ENCODE measurements around the gene APOBEC3C. TPM values are rescaled to one million over a fixed set of nuclear protein-coding genes. Genes with fewer than 3 reads are reported as not detected.

APOBEC3C gene
- total and polyA plus RNA-seq, 3 donors from 2014 or later, result 58.4 to 76.6 (median 61.3) TPM

DNA sequence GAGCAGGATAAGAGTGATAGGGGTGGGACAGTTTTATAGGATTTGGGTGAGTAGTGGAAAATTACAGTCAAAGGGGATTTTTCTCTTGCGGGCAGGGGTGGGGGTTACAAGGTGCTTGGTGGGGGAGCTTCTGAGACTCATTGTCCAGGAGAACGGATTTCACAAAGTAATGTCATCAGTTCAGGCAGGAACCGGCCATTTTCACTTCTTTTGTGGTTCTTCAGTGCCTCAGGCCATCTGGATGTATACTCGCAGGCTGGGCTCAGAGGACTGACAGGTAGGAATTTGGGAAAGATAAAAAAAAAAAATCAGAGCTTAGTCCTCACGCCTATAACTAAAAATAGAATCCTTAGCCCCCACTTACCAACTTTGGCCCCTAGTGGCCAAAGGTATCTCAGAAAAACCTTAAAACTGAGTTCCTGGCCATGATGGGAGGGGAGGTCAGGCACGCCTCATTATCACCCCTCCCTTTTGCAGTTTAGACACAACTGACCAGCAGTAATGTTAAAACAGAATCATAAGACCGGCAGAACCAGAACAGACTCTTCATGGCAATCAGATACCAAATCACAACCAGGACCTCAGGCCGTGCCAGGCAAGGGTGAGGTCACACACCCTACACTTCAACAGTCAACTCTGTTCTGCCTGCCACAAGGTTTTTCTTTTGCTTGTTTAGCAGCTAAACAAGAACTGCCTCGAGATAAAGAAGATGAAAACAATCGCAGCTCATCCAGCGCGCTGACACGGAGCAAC lies 54.2 kb downstream of the APOBEC3C start:
- intact Hi-C loops (cut with DNase I; ENCODE audit: low total_unique reads), result no loop called here
- no peak for DNase-seq
- no peak overlapping the region for H3K4me3 ChIP-seq
- WGBS, 2 donors, result 63 to 70% methylated on average over 12 to 13 of the region's 13 CpGs
- no peaks in the 10 kb centered on the region for H3K36me3 ChIP-seq (ENCODE audit: low read depth, missing control alignments)
- no peak for TF ChIP-seq POLR2A (IDR thresholded peaks at IDR 0.05)
- TF ChIP-seq, protein P1, sequence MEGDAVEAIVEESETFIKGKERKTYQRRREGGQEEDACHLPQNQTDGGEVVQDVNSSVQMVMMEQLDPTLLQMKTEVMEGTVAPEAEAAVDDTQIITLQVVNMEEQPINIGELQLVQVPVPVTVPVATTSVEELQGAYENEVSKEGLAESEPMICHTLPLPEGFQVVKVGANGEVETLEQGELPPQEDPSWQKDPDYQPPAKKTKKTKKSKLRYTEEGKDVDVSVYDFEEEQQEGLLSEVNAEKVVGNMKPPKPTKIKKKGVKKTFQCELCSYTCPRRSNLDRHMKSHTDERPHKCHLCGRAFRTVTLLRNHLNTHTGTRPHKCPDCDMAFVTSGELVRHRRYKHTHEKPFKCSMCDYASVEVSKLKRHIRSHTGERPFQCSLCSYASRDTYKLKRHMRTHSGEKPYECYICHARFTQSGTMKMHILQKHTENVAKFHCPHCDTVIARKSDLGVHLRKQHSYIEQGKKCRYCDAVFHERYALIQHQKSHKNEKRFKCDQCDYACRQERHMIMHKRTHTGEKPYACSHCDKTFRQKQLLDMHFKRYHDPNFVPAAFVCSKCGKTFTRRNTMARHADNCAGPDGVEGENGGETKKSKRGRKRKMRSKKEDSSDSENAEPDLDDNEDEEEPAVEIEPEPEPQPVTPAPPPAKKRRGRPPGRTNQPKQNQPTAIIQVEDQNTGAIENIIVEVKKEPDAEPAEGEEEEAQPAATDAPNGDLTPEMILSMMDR (IDR thresholded peaks at IDR 0.05), result no peak
- H3K9me3 ChIP-seq, result no peaks in the 10 kb centered on the region
- H3K4me1 ChIP-seq, result no peaks in the 10 kb centered on the region
- no peak overlapping the region for H3K27ac ChIP-seq
- H3K27me3 ChIP-seq, result no peaks in the 10 kb centered on the region

Other genes with a start within 250 kb of the APOBEC3C start
- gene DNAL4, start 220.1 kb upstream of the APOBEC3C start, total RNA-seq, result 10 to 100 TPM; 54.4 to 76.8 TPM
- 107 TPM for gene DNAL4, start 220.1 kb upstream of the APOBEC3C start, polyA plus RNA-seq (ENCODE audit: insufficient read depth, low read depth, low replicate concordance)
- 10 to 100 TPM; 12.6 to 14.1 TPM for gene NPTXR, start 170.2 kb upstream of the APOBEC3C start, total RNA-seq
- gene NPTXR, start 170.2 kb upstream of the APOBEC3C start, polyA plus RNA-seq (ENCODE audit: insufficient read depth, low read depth, low replicate concordance), result 3.9 TPM
- gene CBX6, start 142.0 kb upstream of the APOBEC3C start, total RNA-seq, result 10 to 100 TPM; 30.1 to 33.1 TPM
- 18.7 TPM for gene CBX6, start 142.0 kb upstream of the APOBEC3C start, polyA plus RNA-seq (ENCODE audit: insufficient read depth, low read depth, low replicate concordance)
- gene APOBEC3A, start 56.6 kb upstream of the APOBEC3C start, total RNA-seq, result under 1 TPM in 1 of 2 donors, not detected in 1; 0.50 TPM
- 1.1 TPM for gene APOBEC3A, start 56.6 kb upstream of the APOBEC3C start, polyA plus RNA-seq (ENCODE audit: insufficient read depth, low read depth, low replicate concordance)
- 1 to 10 TPM; 1.4 to 2.0 TPM for gene APOBEC3B, start 31.9 kb upstream of the APOBEC3C start, total RNA-seq
- 0.69 TPM for gene APOBEC3B, start 31.9 kb upstream of the APOBEC3C start, polyA plus RNA-seq (ENCODE audit: insufficient read depth, low read depth, low replicate concordance)
- gene APOBEC3D, start 6.9 kb downstream of the APOBEC3C start, total RNA-seq, result 1 to 10 TPM; 6.2 to 6.4 TPM
- gene APOBEC3D, start 6.9 kb downstream of the APOBEC3C start, polyA plus RNA-seq (ENCODE audit: insufficient read depth, low read depth, low replicate concordance), result 3.7 TPM
- 10 to 100 TPM; 26.8 to 30.5 TPM for gene APOBEC3F, start 26.6 kb downstream of the APOBEC3C start, total RNA-seq
- 19.0 TPM for gene APOBEC3F, start 26.6 kb downstream of the APOBEC3C start, polyA plus RNA-seq (ENCODE audit: insufficient read depth, low read depth, low replicate concordance)
- gene APOBEC3G, start 63.0 kb downstream of the APOBEC3C start, total RNA-seq, result 10 to 100 TPM; 68.3 to 73.8 TPM
- 56.4 TPM for gene APOBEC3G, start 63.0 kb downstream of the APOBEC3C start, polyA plus RNA-seq (ENCODE audit: insufficient read depth, low read depth, low replicate concordance)
- gene APOBEC3H, start 83.0 kb downstream of the APOBEC3C start, total RNA-seq, result 1 to 10 TPM; 3.5 to 5.2 TPM
- gene APOBEC3H, start 83.0 kb downstream of the APOBEC3C start, polyA plus RNA-seq (ENCODE audit: insufficient read depth, low read depth, low replicate concordance), result 3.6 TPM
- gene CBX7, start 138.4 kb downstream of the APOBEC3C start, total RNA-seq, result 10 to 100 TPM; 51.3 to 62.8 TPM
- gene CBX7, start 138.4 kb downstream of the APOBEC3C start, polyA plus RNA-seq (ENCODE audit: insufficient read depth, low read depth, low replicate concordance), result 25.7 TPM
- gene PDGFB, start 230.7 kb downstream of the APOBEC3C start, total RNA-seq, result 10 to 100 TPM in 1 of 2 donors, 1 to 10 TPM in 1; 9.8 to 13.3 TPM
- 7.7 TPM for gene PDGFB, start 230.7 kb downstream of the APOBEC3C start, polyA plus RNA-seq (ENCODE audit: insufficient read depth, low read depth, low replicate concordance)

Measured in testis (tissue), 3 donors.